Heart left ventricle (tissue), 16 donors: ENCODE data around the gene SYCE1. TPM values are rescaled to one million over a fixed set of nuclear protein-coding genes. Genes with fewer than 3 reads are reported as not detected.
"Not testable (repeated sequence)": the region's sequence is repeated elsewhere in the genome, so short reads cannot be mapped to it uniquely, and the experiment has no call there.

Source experiments
- ATAC-seq, 4 donors: fragments of 200-7000 bp; cut with Tn5 transposase; one replicate each; pipeline ENCODE4 v1.9.1; 2020 to 2022; ENCODE audit warnings: moderate library complexity in 4 of 4, mild to moderate bottlenecking in 3 of 4, moderate number of reproducible peaks in 1 of 4
- DNase-seq, 5 donors: peaks; one replicate each; pipeline ENCODE4 v3.0.0-alpha.2; 2020
- H3K27ac ChIP-seq, 12 donors: fragments of 200-600 bp; sonication (generic) in 4 of 12; one replicate each; pipeline versions ENCODE4 v1.5.0 to v1.8.0; 2016 to 2022; ENCODE audit warnings: mild to moderate bottlenecking in 2 of 12
- H3K27me3 ChIP-seq, 9 donors: fragments of 200-600 bp; sonication (generic) in 2 of 9; one replicate each; pipeline versions ENCODE4 v1.5.1 to v1.8.0; 2016 to 2022; ENCODE audit warnings: mild to moderate bottlenecking in 3 of 9
- H3K36me3 ChIP-seq, 9 donors: fragments of 200-600 bp; sonication (generic) in 2 of 9; one replicate each; pipeline versions ENCODE4 v1.5.0 to v1.8.0; 2018 to 2022; ENCODE audit warnings: mild to moderate bottlenecking in 2 of 9
- H3K4me1 ChIP-seq, 12 donors: fragments of 200-600 bp; sonication (generic) in 4 of 12; one replicate each; pipeline versions ENCODE4 v1.5.0 to v1.8.0; 2016 to 2022; ENCODE audit warnings: mild to moderate bottlenecking in 3 of 12
- H3K4me3 ChIP-seq, 12 donors: fragments of 200-600 bp; sonication (generic) in 4 of 12; one replicate each; pipeline versions ENCODE4 v1.5.0 to v1.8.0; 2017 to 2022; ENCODE audit warnings: mild to moderate bottlenecking in 9 of 12, moderate library complexity in 4 of 12
- H3K9me3 ChIP-seq, 12 donors: fragments of 200-600 bp; sonication (generic) in 4 of 12; one replicate each; pipeline versions ENCODE4 v1.5.0 to v1.8.0; 2016 to 2022; ENCODE audit warnings: mild to moderate bottlenecking in 1 of 12
- POLR2A ChIP-seq, 2 donors: fragments of 450-650 bp; IDR thresholded peaks; one replicate each; pipeline ENCODE4 v1.6.1; 2017; ENCODE audit warnings: antibody characterized with exemption in 2 of 2, mild to moderate bottlenecking in 2 of 2, moderate library complexity in 2 of 2
- WGBS, 4 donors: extraction: QIAGEN DNeasy Blood & Tissue Kit in 2 of 4; methylation state at CpG; one replicate each; pipeline versions ENCODE4 v1.1.5 to v1.1.7; 2013 to 2018; 5-methylcytosine and 5-hydroxymethylcytosine counted together
- intact Hi-C, 10 donors: fragments of 100-400 bp; cut with DNase I; formaldehyde crosslinking; loops; one replicate each; pipeline versions ENCODE4 v1.11.1 to v1.14.2; 2022
- polyA plus RNA-seq, 2 donors: library from polyadenylated mRNA; stranded (reverse); fragments of 200-250 nt; gene quantifications; one replicate each; pipeline ENCODE4 v1.2.3, GENCODE V29; 2013
- total RNA-seq, 9 donors: library from RNA; depleted of rRNA in 2 of 9; stranded (reverse); fragments of >200 nt in 2 of 9; fragmentation: NEBNext Ultra II Directional in 3 of 9; extraction: Animal tissue kit (Norgen Biotek cat#: 25700) in 3 of 9; gene quantifications; one replicate each; pipeline versions ENCODE4 v1.1.0 to v1.2.4, GENCODE V29; 2016 to 2023
- TF ChIP-seq, protein P1 (sequence below), 12 donors: fragments of 200-600 bp; sonication (generic) in 4 of 12; IDR thresholded peaks; one replicate each; pipeline versions ENCODE4 v1.5.0 to v1.8.0; 2018 to 2022; ENCODE audit warnings: antibody characterized with exemption in 12 of 12, mild to moderate bottlenecking in 5 of 12
- donor health status: ischemic (EF 13 %, LVEDD 7.1; RV severe dilation, severe dysfunction).
- donor health status: healthy with polysubstance abuse.
- donor health status: DM: no; HTN: yes; CAD: no.
- donor health status: DM: no; HTN: no; CAD: no.
- donor health status: ischemic (EF 25% LVEDD 6.9; RV normal size, moderate dysfunction).
- donor health status: ischemic (EF 25% LVEDD 5.7; RV mildly dilated, moderate dysfunction).
- donor health status: healthy.
- donor health status: DM: yes; HTN: yes; CAD: no.
- donor health status: ischemic (EF 35%, LVEDD 5.7; RV mildly dilated, moderate dysfunction).
- donor health status: nonischemic (EF 11% LVEDD 7.7; RV severe dilation, severe dysfunction).
- donor health status: DM: yes; HTN: yes; CAD: no.
- donor health status: PGD.
- donor health status: ischemic (EF 29% LVEDD 5.4; RV normal size, mild dysfunction).
- donor health status: nonischemic (EF 23%, LVEDD 6.1; RV moderate dilation, normal function).

SYCE1 gene
- total and polyA plus RNA-seq, 11 donors = 0.23 to 0.39 (median 0.35) TPM; not detected in 7

- ATAC-seq = peak in 2 of 4 donors; percentile 25 to 34
- intact Hi-C loops, DNase-seq, H3K36me3 ChIP-seq, H3K27ac ChIP-seq, H3K4me1 ChIP-seq: not testable (repeated sequence)
- peak overlapping the region in 1 of 12 donors; percentile 20 for H3K4me3 ChIP-seq
- WGBS, 4 donors = 17 to 34% methylated on average over 13 to 16 of the region's 80 CpGs; no CpG with 5 or more reads in 2 of the 4 donors
- peaks cover 0 to 24% (median 12%) of the 10 kb centered on the region in 12 donors for H3K9me3 ChIP-seq
- peaks cover 0 to 30% (median 4%) of the 10 kb centered on the region in 9 donors for H3K27me3 ChIP-seq
Measured at GRCh38 chr10:133568831-133569527, 3.6 kb upstream of the SYCE1 start.

GRCh38 chr10:133568287-133568614 is 2.9 kb upstream of the SYCE1 start:
- no peak for ATAC-seq
- WGBS, 4 donors = 86 to 93% (median 90%) methylated on average over 19 to 22 of the region's 22 CpGs
- no peaks in the 10 kb centered on the region for H3K36me3 ChIP-seq

DNA sequence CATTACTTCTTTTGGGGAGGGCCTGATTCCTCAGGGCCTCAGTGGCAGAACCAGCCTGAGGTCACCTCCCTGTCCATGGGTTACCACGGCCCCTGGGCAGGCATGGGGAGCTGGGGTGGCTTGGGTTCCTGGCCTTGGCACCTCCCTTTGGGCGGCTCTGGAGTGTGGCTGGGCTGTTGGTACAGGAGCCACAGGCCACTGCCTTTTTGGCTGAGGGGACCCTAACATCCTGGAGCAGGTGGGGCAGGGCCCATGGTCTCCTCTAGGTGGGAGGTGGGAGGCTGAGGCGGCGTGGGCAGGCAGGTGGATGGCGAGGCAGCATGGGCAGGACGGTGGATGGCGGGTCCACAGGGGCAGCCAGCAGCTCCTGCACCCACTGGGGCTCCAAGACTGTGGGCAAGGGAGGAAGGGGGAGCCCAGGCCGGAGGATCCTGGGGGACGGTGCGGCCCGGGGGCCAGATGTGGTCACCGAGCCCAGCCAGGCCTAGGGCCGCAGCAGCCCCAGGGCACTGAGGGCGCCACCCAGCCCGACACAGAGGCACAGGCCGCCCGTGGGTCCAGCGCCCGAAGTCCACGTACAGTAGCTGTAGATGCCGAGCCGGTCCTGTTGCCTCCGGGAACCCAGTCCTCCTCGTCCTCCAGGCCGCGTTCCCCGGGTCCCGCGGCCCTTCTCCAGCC is 2.4 kb upstream of the SYCE1 start:
- no peak for ATAC-seq
- peaks cover 0 to 30% (median 4%) of the 10 kb centered on the region in 9 donors for H3K27me3 ChIP-seq
- peaks cover 0 to 12% (median under 1%) of the 10 kb centered on the region in 12 donors for H3K9me3 ChIP-seq
- DNase-seq = no peak
- no peak overlapping the region for H3K4me3 ChIP-seq
- intact Hi-C loops = no loop called here
- H3K4me1 ChIP-seq = no peaks in the 10 kb centered on the region
- H3K27ac ChIP-seq = no peak overlapping the region
- TF ChIP-seq, protein P1, sequence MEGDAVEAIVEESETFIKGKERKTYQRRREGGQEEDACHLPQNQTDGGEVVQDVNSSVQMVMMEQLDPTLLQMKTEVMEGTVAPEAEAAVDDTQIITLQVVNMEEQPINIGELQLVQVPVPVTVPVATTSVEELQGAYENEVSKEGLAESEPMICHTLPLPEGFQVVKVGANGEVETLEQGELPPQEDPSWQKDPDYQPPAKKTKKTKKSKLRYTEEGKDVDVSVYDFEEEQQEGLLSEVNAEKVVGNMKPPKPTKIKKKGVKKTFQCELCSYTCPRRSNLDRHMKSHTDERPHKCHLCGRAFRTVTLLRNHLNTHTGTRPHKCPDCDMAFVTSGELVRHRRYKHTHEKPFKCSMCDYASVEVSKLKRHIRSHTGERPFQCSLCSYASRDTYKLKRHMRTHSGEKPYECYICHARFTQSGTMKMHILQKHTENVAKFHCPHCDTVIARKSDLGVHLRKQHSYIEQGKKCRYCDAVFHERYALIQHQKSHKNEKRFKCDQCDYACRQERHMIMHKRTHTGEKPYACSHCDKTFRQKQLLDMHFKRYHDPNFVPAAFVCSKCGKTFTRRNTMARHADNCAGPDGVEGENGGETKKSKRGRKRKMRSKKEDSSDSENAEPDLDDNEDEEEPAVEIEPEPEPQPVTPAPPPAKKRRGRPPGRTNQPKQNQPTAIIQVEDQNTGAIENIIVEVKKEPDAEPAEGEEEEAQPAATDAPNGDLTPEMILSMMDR (IDR thresholded peaks at IDR 0.05) = no peak
- H3K36me3 ChIP-seq = no peaks in the 10 kb centered on the region
- 87 to 91% (median 90%) methylated on average over 19 to 29 of the region's 29 CpGs for WGBS, 4 donors

More at GRCh38 chr10:133568287-133568614, 2.9 kb upstream of the SYCE1 start:
- Histone ChIP-seq H3K4me1 (no peaks in the 10 kb centered on the region), H3K4me3 (no peak overlapping the region), H3K9me3 (peaks cover 0 to 17% (median 5%) of the 10 kb centered on the region in 12 donors), H3K27me3 (peaks cover 0 to 30% (median 4%) of the 10 kb centered on the region in 9 donors), H3K27ac (no peak overlapping the region)
- no peak for TF ChIP-seq POLR2A (IDR thresholded peaks at IDR 0.05)
- TF ChIP-seq, protein P1 (IDR thresholded peaks at IDR 0.05) = no peak
- DNase-seq = no peak
- intact Hi-C loops = no loop called here

- Histone ChIP-seq H3K9me3 (peaks cover 0 to 9% (median 0%) of the 10 kb centered on the region in 12 donors), H3K4me3 (no peak overlapping the region), H3K4me1 (no peaks in the 10 kb centered on the region), H3K27ac (no peak overlapping the region), H3K27me3 (peaks cover 0 to 30% (median 4%) of the 10 kb centered on the region in 9 donors), H3K36me3 (no peaks in the 10 kb centered on the region)
- no peak for TF ChIP-seq POLR2A (IDR thresholded peaks at IDR 0.05)
- TF ChIP-seq, protein P1 (IDR thresholded peaks at IDR 0.05) = no peak
- intact Hi-C loops = no loop called here
- DNase-seq (no peak), ATAC-seq (no peak)
- WGBS, 4 donors = 76 to 88% (median 81%) methylated on average over 5 of the region's 5 CpGs
Measured at GRCh38 chr10:133567119-133567518, 1.7 kb upstream of the SYCE1 start.
